Hair follicular keratinocyte (primary cell): Measurements from ENCODE around the gene ELOVL2. TPM values are rescaled to one million over a fixed set of nuclear protein-coding genes. Genes with fewer than 3 reads are reported as not detected.

ENCODE experiments used
- total RNA-seq: library from RNA; depleted of rRNA; stranded (reverse); fragments of >200 nt; gene quantifications from 2 replicates; pipeline ENCODE4 v1.2.3, GENCODE V29; 2015

The ELOVL2 gene
- 0.04 TPM in 1 of 2 replicates, not detected in the other for total RNA-seq

GRCh38 chr6:11043961-11044711, at the start of gene ELOVL2:
Gene ELOVL2 (minus strand): TSS chr6:11044305. CDS start chr6:11044230, 75 bp downstream.

Other genes starting within 250 kb of the ELOVL2 start
- gene MAK, start 205.8 kb downstream of the ELOVL2 start, total RNA-seq: 0.04 TPM in 1 of 2 replicates, not detected in the other
- gene GCM2, start 162.3 kb downstream of the ELOVL2 start, total RNA-seq: not detected in 2 replicates
- 0.23 and 0.61 TPM in 2 replicates for gene SYCP2L, start 157.3 kb downstream of the ELOVL2 start, total RNA-seq
- 7.6 and 8.3 TPM in 2 replicates for gene SMIM13, start 49.5 kb upstream of the ELOVL2 start, total RNA-seq
- gene ERVFRD-1, start 67.4 kb upstream of the ELOVL2 start, total RNA-seq: not detected in 2 replicates
- 3.9 and 6.6 TPM in 2 replicates for gene NEDD9, start 188.4 kb upstream of the ELOVL2 start, total RNA-seq